Mucosa of rectum (tissue), 2 donors: ENCODE measurements around the gene SLC26A1.
"Not testable (repeated sequence)": the region's sequence is repeated elsewhere in the genome, so short reads cannot be mapped to it uniquely, and the experiment has no call there.

Experiments used
- H3K27ac ChIP-seq, 2 donors: one replicate each; pipeline ENCODE4 v1.7.0; 2013; ENCODE audit warnings: inconsistent platforms in 2 of 2, low read depth in 2 of 2, low read length in 2 of 2
- H3K27me3 ChIP-seq, 2 donors: one replicate each; pipeline ENCODE4 v1.7.0; 2013; ENCODE audit warnings: low read length in 2 of 2; ENCODE audit not compliant: control insufficient read depth in 2 of 2, insufficient read depth in 2 of 2
- H3K36me3 ChIP-seq, 2 donors: one replicate each; pipeline ENCODE4 v1.7.0; 2013; ENCODE audit warnings: low read length in 2 of 2; ENCODE audit not compliant: control insufficient read depth in 2 of 2, insufficient read depth in 2 of 2
- H3K4me1 ChIP-seq, 2 donors: one replicate each; pipeline ENCODE4 v1.7.0; 2013; ENCODE audit warnings: low read length in 2 of 2, mild to moderate bottlenecking in 1 of 2; ENCODE audit not compliant: control insufficient read depth in 2 of 2, insufficient read depth in 2 of 2
- H3K4me3 ChIP-seq, 2 donors: one replicate each; pipeline ENCODE4 v1.7.0; 2013; ENCODE audit warnings: low read length in 2 of 2
- H3K9ac ChIP-seq, 2 donors: one replicate each; pipeline ENCODE4 v1.7.0; 2013; ENCODE audit warnings: low read length in 2 of 2, low read depth in 1 of 2, mild to moderate bottlenecking in 1 of 2
- H3K9me3 ChIP-seq, 2 donors: one replicate each; pipeline ENCODE4 v1.7.0; 2013; ENCODE audit warnings: low read length in 2 of 2; ENCODE audit not compliant: control insufficient read depth in 2 of 2
- donor health status: healthy.
- donor health status: Normal muscosa, but diverticular disease.

Gene SLC26A1

DNA sequence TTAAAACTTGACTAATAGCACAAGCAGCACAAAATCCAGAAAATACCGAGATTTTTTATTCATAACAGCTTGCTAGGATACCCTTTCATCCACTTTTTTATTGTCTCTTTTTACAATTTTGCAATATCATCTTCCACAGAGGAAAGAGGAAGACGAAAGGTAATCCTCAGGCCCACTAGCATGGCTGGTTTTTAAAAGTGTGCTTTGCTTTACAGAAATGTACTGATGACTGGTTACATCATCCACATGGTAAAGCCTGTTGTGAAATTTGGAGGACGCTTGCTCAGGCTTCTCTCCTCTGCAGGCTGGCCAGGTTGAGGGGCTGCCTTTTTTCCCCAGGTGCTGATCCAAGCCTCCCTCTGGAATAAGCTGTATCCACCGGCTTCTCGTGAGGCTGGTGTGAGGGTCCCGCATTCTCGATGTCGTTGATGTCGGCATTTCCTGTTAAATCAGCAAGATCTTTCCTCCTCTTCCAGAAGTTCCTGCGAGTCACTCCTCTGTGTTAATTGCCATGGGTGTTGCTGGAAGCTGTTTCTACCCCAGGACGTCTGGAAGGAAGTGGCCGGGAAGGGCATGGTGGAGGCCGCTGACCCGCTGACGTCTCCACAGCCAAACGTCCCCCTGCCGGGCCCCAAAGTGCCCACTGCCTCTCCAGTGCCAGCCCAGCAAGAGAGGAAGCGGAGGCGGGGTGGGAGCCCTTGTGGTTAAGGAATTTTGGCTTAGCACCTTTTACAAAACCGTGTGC is 14.1 kb downstream of the SLC26A1 start:
- Histone ChIP-seq H3K36me3 (no peaks in the 10 kb centered on the region), H3K27me3 (no peaks in the 10 kb centered on the region), H3K4me1 (no peaks in the 10 kb centered on the region), H3K27ac (no peak overlapping the region), H3K9ac (no peak overlapping the region), H3K9me3 (no peaks in the 10 kb centered on the region), H3K4me3 (no peak overlapping the region)

DNA sequence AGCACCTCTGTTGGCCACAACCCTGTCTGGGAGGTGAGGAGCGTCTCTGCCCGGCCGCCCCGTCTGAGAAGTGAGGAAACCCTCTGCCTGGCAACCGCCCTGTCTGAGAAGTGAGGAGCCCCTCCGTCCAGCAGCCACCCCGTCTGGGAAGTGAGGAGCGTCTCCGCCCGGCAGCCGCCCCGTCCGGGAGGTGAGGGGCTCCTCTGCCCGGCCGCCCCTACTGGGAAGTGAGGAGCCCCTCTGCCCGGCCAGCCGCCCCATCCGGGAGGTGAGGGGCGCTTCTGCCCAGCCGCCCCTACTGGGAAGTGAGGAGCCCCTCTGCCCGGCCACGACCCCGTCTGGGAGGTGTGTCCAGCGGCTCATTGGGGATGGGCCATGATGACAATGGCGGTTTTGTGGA is 17.2 kb downstream of the SLC26A1 start:
- H3K27ac ChIP-seq, H3K27me3 ChIP-seq, H3K9ac ChIP-seq, H3K36me3 ChIP-seq, H3K4me3 ChIP-seq, H3K9me3 ChIP-seq: not testable (repeated sequence)
- H3K4me1 ChIP-seq, result peaks cover 13% of the 10 kb centered on the region in 2 donors

DNA sequence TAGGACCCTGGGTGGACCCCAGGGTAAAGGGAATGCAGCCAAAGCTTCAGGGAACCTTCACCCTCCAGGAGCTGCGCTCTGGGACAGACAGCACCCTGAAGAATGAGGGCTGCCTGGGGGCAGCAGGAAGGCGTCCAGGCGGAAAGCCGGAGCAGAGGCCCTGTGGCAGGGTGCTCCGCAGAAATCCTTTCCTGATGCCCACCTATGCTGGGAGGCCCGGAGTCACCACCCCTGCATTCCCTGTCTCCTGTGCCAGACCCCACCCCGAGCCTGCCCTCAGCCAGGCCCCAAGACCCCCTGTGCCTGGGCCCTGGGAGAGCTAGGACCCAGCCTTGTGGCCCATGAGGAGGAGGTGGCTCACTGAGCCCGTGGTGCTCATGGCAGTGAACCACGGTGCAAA is 18.5 kb downstream of the SLC26A1 start:
- no peak overlapping the region for H3K27ac ChIP-seq
- H3K36me3 ChIP-seq, result no peaks in the 10 kb centered on the region
- H3K9me3 ChIP-seq, result no peaks in the 10 kb centered on the region
- H3K27me3 ChIP-seq, result no peaks in the 10 kb centered on the region
- no peak overlapping the region for H3K4me3 ChIP-seq
- peaks cover 26% of the 10 kb centered on the region in 2 donors for H3K4me1 ChIP-seq
- H3K9ac ChIP-seq, result no peak overlapping the region

DNA sequence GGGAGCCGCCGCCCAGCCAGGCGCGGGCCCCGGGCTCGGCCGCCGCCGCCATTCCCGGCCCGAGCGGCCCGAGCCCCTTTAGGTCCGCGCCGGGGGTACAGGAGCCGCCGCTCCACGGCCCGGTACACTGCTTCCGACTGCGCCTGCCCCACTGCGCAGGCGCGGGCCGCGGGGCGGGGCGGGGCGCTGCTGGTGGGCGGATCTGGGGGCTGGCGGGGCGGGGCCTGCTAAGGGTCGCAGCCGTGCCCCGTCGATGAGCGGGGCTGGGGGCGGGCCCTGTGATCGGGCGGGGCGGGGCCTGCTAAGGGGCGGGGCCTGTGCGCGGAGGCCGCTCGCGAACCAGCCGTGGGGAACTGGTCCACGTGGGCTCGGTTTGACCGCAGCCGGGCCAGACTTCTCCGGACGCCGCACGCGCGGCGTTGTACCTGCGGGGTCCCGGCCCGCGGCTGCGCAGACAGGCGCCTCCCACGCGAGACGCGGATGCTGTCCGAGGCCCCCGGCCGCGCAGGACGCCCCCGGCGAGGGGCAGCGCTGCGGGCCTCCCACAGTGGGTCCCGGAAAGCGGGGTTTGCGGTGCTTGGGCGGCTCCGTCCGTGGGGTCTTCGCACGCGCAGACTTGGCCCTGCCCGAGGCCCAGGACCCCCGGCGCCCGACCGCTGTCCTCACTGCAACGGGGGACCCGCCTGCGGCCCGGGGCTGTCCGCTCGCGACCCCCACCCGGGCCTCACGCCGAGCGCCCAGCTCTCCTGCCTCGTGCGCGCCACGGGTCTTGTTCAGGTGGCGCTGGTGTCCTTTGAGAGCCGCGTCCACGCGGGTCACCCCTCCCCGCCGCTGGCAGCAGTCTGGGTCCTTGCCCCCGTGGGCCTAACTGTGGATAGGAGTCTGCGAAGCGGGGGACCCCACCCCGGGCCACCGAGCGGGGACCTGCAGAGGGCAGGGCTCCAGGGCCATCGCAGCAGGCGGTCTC is 19.5 kb downstream of the SLC26A1 start, which contains the start of gene DGKQ:
Gene DGKQ, minus strand, starts transcription at position 139 of the 967 bp plus-strand sequence. Its CDS starts 87 bp downstream, at position 52.
- no peaks in the 10 kb centered on the region for H3K9me3 ChIP-seq
- peak within 1 kb of the TSS; percentile 83 to 93 for H3K9ac ChIP-seq
- no peaks in the 10 kb centered on the region for H3K27me3 ChIP-seq
- no peaks in the 10 kb centered on the region for H3K36me3 ChIP-seq
- H3K4me1 ChIP-seq, result peaks cover 26% of the 10 kb centered on the region in 2 donors
- peak within 1 kb of the TSS; percentile 76 to 79 for H3K4me3 ChIP-seq
- H3K27ac ChIP-seq, result peak within 1 kb of the TSS; percentile 88 to 96

DNA sequence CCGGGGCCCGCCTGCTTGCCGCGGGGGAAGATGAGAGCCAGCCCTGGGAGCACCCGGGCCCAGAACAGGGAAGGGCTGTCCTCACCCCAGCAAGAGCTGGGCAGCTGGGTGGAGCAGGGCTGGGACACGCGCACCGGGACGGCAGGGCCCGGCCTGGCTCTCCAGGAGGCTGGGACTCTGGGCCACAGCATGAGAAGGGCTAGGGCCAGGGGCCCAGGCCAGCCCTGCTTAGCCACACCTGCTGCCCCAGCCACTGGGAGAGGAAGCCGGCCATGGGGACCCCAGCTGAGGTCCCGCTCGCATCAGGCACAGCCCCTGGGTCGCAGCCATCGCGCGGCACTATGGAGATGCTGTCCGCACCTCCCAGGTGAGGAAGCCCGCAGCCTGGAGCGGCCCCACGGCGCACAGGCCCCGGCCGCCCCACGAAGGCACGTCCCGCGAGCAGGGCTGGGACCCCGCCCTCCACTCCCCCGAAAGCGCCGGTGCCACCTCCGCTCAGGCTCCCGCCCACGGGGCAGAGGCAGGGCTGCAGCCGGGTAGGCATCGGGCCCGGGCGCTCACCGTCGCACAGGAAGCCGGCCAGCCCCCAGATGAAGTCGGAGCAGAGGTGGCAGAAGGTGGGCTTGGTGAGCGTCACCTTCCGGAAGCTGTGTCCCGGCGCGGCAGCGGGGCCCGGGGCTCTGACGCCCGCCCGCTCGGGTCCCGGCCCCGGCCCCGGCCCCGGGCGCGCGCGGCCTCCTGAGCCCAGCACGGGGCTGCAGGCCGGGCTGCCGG is 20.4 kb downstream of the SLC26A1 start:
- peak overlapping the region; percentile 83 to 93 for H3K9ac ChIP-seq
- H3K9me3 ChIP-seq, result no peaks in the 10 kb centered on the region
- peak overlapping the region; percentile 88 to 96 for H3K27ac ChIP-seq
- no peaks in the 10 kb centered on the region for H3K27me3 ChIP-seq
- H3K36me3 ChIP-seq, result no peaks in the 10 kb centered on the region
- H3K4me1 ChIP-seq, result peaks cover 26% of the 10 kb centered on the region in 2 donors
- H3K4me3 ChIP-seq, result peak overlapping the region; percentile 76 to 79

DNA sequence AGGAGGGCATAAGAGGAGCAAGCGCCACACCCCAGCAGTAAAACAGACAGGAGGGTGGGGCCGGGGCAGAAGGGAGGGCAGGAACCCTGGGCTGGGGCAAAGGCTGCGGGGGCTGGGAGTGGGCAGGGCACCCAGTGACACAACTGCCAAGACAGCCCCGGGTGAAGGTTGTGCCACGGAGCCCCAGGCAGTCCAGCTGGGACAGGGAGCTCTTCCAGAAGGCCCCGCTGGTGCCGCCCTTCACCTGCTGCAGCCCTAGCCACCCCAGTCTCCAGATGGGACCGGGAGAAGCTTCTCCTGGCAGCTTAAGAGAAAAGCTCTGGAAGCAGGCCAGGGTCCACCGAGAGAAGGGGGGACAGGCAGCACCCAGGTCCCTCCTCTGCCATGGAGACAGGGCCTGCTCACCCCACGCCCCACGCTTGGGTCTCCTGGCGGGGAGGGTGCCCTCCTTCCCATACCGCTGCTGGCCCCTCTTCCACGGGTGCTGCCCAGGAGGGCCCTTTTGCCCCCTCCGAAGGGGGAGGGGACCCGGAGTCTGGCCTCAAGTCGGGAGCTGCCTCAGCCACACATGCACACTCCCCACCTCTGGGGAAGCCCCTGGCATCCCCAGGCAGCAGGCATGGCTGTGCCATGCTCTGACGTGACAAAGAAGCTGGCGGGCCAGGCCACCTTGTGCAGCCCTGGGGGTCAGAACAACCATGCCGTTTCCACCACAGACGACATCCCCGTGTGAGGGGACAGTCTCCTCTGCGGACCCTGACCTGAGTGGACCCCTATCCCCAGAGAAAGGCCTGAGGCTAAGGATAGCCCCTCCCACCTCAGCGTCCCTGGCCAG is 21.3 kb downstream of the SLC26A1 start:
- peaks cover 26% of the 10 kb centered on the region in 2 donors for H3K4me1 ChIP-seq
- H3K9ac ChIP-seq, result peak overlapping the region; percentile 83 to 93
- H3K27ac ChIP-seq, result peak overlapping the region; percentile 88 to 96
- no peaks in the 10 kb centered on the region for H3K9me3 ChIP-seq
- no peaks in the 10 kb centered on the region for H3K27me3 ChIP-seq
- peaks cover 0 to 3% of the 10 kb centered on the region in 2 donors for H3K36me3 ChIP-seq
- peak overlapping the region; percentile 76 to 79 for H3K4me3 ChIP-seq

DNA sequence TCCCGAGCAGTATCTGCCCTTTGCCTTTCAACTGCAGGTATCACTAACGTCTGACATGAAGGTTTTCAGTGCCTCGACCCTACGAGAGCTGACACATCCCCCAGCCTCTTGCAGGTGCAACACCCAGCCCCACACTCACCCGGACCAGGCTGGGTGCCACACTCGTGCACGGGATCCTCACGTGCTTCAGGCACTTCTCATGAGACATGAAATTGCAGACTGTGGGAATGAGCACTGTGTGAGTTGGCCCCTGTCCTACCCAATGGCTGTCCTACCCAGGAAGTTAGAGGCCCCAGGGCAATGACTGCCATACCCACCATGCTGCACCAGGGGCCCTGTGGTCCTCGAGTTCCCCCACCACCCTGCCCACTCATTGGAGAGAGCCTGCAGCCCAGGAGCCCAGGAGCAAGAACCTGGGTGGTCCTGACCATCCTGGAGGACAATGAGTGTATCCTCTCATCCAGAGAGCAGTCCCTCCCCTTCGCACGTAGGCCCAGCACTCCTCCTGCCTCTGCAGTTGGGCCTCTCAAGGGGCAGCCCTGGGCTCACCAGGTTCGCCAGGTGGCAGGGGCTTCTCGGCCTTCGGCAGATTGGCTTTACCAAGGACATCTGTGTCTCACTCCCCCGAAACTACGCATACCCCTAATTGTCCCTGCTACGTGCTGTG is 22.2 kb downstream of the SLC26A1 start:
- Histone ChIP-seq H3K9me3 (no peaks in the 10 kb centered on the region), H3K9ac (peak overlapping the region in 1 of 2 donors; percentile 93), H3K4me3 (peak overlapping the region; percentile 61 to 79), H3K36me3 (peaks cover 3 to 9% of the 10 kb centered on the region in 2 donors), H3K4me1 (peaks cover 26% of the 10 kb centered on the region in 2 donors), H3K27me3 (no peaks in the 10 kb centered on the region), H3K27ac (peak overlapping the region; percentile 85 to 96)

DNA sequence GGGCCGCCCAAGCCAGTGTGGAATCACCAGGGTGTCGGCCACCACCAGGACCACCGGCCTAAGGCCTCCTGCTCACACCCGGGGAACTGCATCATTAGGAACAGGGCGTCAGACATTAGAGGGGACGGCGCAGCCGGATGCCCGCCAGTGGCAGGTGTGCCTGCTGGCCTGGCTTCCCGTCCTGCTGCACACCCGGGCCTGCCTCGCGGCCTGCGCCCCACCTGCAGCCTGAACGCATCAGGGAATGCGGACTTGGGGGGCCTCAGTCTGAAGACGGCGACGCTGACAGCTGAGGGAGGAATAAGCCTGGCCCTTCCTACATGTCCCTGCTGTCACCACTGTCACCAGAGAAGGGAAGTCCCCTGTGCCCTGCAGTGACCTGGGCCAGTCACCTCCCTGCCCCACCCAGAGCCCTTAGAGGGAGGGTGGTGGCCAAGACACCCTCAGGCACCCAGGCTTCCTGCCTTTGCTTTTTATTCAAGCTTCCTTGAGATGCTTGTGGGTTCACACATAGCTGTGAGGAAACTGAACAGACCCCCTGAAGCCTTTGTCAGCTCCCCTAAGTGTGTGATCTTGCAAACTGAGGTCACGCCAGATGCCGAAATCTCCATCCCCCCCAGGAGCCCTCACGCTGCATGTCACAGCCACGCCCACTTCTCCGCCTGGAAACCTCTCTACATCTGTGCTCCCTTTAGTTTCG is 23.0 kb downstream of the SLC26A1 start:
- H3K9me3 ChIP-seq, result no peaks in the 10 kb centered on the region
- peak overlapping the region in 1 of 2 donors; percentile 28 for H3K4me3 ChIP-seq
- no peak overlapping the region for H3K9ac ChIP-seq
- no peaks in the 10 kb centered on the region for H3K27me3 ChIP-seq
- H3K36me3 ChIP-seq, result peaks cover 9 to 10% of the 10 kb centered on the region in 2 donors
- H3K27ac ChIP-seq, result peak overlapping the region; percentile 85 to 96
- H3K4me1 ChIP-seq, result peaks cover 26% of the 10 kb centered on the region in 2 donors
